PFSK-1 (cell line): ENCODE measurements around the gene NOS1.

Experiments
- FOXP2 ChIP-seq: optimal IDR thresholded peaks from 2 replicates; pipeline ENCODE3; 2011; ENCODE audit warnings: borderline replicate concordance, control low read depth, inconsistent platforms; ENCODE audit not compliant: insufficient read depth; ENCODE audit errors: extremely low read length, extremely low read depth
- POLR2AphosphoS5 ChIP-seq: IDR thresholded peaks from 2 replicates; pipeline ENCODE4 v1.6.1; 2012; ENCODE audit warnings: low read depth, mild to moderate bottlenecking, control low read depth, low read length, moderate library complexity
- SIN3A ChIP-seq: IDR thresholded peaks from 2 replicates; pipeline ENCODE4 v1.6.1; 2012; ENCODE audit warnings: mild to moderate bottlenecking, low read length, moderate library complexity, borderline replicate concordance; ENCODE audit not compliant: insufficient read depth
- TAF1 ChIP-seq: IDR thresholded peaks from 2 replicates; pipeline ENCODE4 v1.6.1; 2012; ENCODE audit warnings: low read length, control low read depth, borderline replicate concordance; ENCODE audit not compliant: insufficient read depth
- TF ChIP-seq, protein P1 (sequence below), 2 experiments: IDR thresholded peaks; 2 replicates each; pipeline versions ENCODE4 v1.6.1 to v1.8.0; 2011 to 2012; ENCODE audit warnings: low read depth in 2 of 2, low read length in 2 of 2, control low read depth in 1 of 2, inconsistent platforms in 1 of 2, mild to moderate bottlenecking in 1 of 2, moderate library complexity in 1 of 2; ENCODE audit not compliant: insufficient read depth in 1 of 2

DNA sequence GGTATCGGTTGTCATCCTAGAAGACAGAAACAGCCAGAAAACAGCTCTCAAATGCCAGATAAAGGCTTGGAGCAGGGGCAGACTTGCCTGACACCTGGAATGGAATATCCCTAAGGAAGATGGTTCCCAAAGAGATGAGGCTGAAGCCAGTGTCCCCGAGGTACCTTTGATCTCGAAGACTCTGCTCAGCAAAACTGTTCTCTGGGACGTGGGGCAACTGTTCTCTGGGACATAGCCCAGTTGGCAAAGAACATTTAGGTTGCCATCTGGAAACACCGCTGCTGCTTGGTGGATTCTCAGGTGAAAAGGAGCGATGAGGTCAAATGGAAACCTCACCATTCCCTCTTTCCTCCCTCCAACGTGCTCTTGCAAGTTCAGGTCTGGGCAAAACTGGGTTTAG, 143.3 kb downstream of the NOS1 start:
- TF ChIP-seq, protein P1, sequence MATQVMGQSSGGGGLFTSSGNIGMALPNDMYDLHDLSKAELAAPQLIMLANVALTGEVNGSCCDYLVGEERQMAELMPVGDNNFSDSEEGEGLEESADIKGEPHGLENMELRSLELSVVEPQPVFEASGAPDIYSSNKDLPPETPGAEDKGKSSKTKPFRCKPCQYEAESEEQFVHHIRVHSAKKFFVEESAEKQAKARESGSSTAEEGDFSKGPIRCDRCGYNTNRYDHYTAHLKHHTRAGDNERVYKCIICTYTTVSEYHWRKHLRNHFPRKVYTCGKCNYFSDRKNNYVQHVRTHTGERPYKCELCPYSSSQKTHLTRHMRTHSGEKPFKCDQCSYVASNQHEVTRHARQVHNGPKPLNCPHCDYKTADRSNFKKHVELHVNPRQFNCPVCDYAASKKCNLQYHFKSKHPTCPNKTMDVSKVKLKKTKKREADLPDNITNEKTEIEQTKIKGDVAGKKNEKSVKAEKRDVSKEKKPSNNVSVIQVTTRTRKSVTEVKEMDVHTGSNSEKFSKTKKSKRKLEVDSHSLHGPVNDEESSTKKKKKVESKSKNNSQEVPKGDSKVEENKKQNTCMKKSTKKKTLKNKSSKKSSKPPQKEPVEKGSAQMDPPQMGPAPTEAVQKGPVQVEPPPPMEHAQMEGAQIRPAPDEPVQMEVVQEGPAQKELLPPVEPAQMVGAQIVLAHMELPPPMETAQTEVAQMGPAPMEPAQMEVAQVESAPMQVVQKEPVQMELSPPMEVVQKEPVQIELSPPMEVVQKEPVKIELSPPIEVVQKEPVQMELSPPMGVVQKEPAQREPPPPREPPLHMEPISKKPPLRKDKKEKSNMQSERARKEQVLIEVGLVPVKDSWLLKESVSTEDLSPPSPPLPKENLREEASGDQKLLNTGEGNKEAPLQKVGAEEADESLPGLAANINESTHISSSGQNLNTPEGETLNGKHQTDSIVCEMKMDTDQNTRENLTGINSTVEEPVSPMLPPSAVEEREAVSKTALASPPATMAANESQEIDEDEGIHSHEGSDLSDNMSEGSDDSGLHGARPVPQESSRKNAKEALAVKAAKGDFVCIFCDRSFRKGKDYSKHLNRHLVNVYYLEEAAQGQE (IDR thresholded peaks at IDR 0.05; ENCODE audit: insufficient read depth in 1 of 2, low read depth in 2 of 2, low read length in 2 of 2) = no peak
- TF ChIP-seq POLR2AphosphoS5 (no peak), TAF1 (no peak), FOXP2 (no peak), SIN3A (no peak)
